MCF 10A (cell line): ENCODE results near the gene AIPL1. TPM values are rescaled to one million over a fixed set of nuclear protein-coding genes. Genes with fewer than 3 reads are reported as not detected.

ENCODE experiments used
- BruUV-seq: library from RNA; stranded (reverse); fragments of 400-500 nt; replicated peaks from 2 replicates; lab custom pipeline; 2021; lab: Mats Ljungman, UMichigan
- CTCF ChIA-PET: fragments of 300-600 bp; sonication (Branson Sonifier 250); formaldehyde crosslinking; extraction: SDS; loops from one replicate; lab custom pipeline; 2021; ENCODE audit warnings: antibody characterized with exemption, inconsistent platforms; lab: Yijun Ruan, JAX
- POLR2A ChIA-PET: fragments of 300-600, 350-650 bp; sonication (Branson Sonifier 250); formaldehyde crosslinking; extraction: SDS; loops from one replicate; lab custom pipeline; 2020; ENCODE audit warnings: antibody characterized with exemption, inconsistent platforms; lab: Yijun Ruan, JAX
- DNase-seq: peaks from one replicate; pipeline ENCODE4 v3.0.0-alpha.2; 2018; ENCODE audit not compliant: unreplicated experiment
- H3K27ac Mint-ChIP-seq: one replicate; pipeline ENCODE4 v1.8.0; 2022; ENCODE audit warnings: mild to moderate bottlenecking, low read depth, mixed read lengths; ENCODE audit not compliant: unreplicated experiment
- H3K27me3 Mint-ChIP-seq: one replicate; pipeline ENCODE4 v1.8.0; 2022; ENCODE audit warnings: mixed read lengths; ENCODE audit not compliant: insufficient read depth, unreplicated experiment
- H3K36me3 Mint-ChIP-seq: one replicate; pipeline ENCODE4 v1.8.0; 2022; ENCODE audit warnings: mild to moderate bottlenecking, moderate library complexity, mixed read lengths; ENCODE audit not compliant: insufficient read depth, unreplicated experiment
- H3K4me1 Mint-ChIP-seq: one replicate; pipeline ENCODE4 v1.8.0; 2022; ENCODE audit warnings: mixed read lengths; ENCODE audit not compliant: insufficient read depth, unreplicated experiment
- H3K4me3 Mint-ChIP-seq: one replicate; pipeline ENCODE4 v1.8.0; 2022; ENCODE audit warnings: mild to moderate bottlenecking, moderate library complexity, mixed read lengths; ENCODE audit not compliant: unreplicated experiment
- H3K9me3 Mint-ChIP-seq: one replicate; pipeline ENCODE4 v1.8.0; 2022; ENCODE audit warnings: mixed read lengths; ENCODE audit not compliant: unreplicated experiment
- CTCF ChIP-seq: fragments of 200-600 bp; IDR thresholded peaks from one replicate; pipeline ENCODE4 v1.8.0; 2022; ENCODE audit warnings: antibody characterized with exemption, mild to moderate bottlenecking; ENCODE audit not compliant: unreplicated experiment
- intact Hi-C: fragments of 100-400 bp; cut with micrococcal nuclease; formaldehyde crosslinking; loops from 2 replicates; pipeline ENCODE4 v1.14.1; 2022
- total RNA-seq: library from RNA; stranded (reverse); gene quantifications from 2 replicates; pipeline ENCODE4 v1.2.3, GENCODE V29; 2022

AIPL1 gene
- total RNA-seq, 1 experiment from 2014 or later: not detected

GRCh38 chr17:6380915-6381438 lies 53.9 kb downstream of the AIPL1 start:
- intact Hi-C loops: no loop called here
- Mint-ChIP-seq H3K4me3 (no peak overlapping the region), H3K27me3 (peaks cover 11% of the 10 kb centered on the region), H3K4me1 (peaks cover 6% of the 10 kb centered on the region), H3K9me3 (peaks cover 17% of the 10 kb centered on the region), H3K27ac (no peak overlapping the region), H3K36me3 (no peaks in the 10 kb centered on the region)
- no peak for TF ChIP-seq CTCF
- CTCF ChIA-PET: no interaction called here
- no peak for DNase-seq
- no TSS peak for BruUV-seq
- POLR2A ChIA-PET: interaction anchor here (1.5 kb wide), 1 partner anchor 15 kb away, joined by 12 read pairs; no protein-coding TSS in a partner anchor

- TF ChIP-seq CTCF: no peak
- no peak for DNase-seq
- Mint-ChIP-seq H3K27ac (no peak overlapping the region), H3K4me3 (no peak overlapping the region), H3K4me1 (peaks cover 19% of the 10 kb centered on the region), H3K36me3 (no peaks in the 10 kb centered on the region), H3K27me3 (peaks cover 11% of the 10 kb centered on the region), H3K9me3 (peaks cover 17% of the 10 kb centered on the region)
- intact Hi-C loops: no loop called here
- ChIA-PET CTCF (no interaction called here), POLR2A (interaction anchor here (0.6 kb wide), 1 partner anchor 35 kb away, joined by 3 read pairs; no protein-coding TSS in a partner anchor)
- no TSS peak for BruUV-seq
These were observed 57.0 kb downstream of the AIPL1 start for GRCh38 chr17:6377906-6378305.

- ChIA-PET POLR2A (interaction anchor here (0.6 kb wide), 2 partner anchors 13 to 145 kb away, joined by 3 read pairs; no protein-coding TSS in a partner anchor), CTCF (no interaction called here)
- peaks cover 11% of the 10 kb centered on the region for H3K27me3 Mint-ChIP-seq
- intact Hi-C loops: no loop called here
- H3K4me1 Mint-ChIP-seq: peaks cover 19% of the 10 kb centered on the region
- H3K36me3 Mint-ChIP-seq: no peaks in the 10 kb centered on the region
- BruUV-seq: no TSS peak
- no peak overlapping the region for H3K4me3 Mint-ChIP-seq
- no peak for TF ChIP-seq CTCF
- no peak for DNase-seq
- no peak overlapping the region for H3K27ac Mint-ChIP-seq
- peaks cover 17% of the 10 kb centered on the region for H3K9me3 Mint-ChIP-seq
These were observed 58.0 kb downstream of the AIPL1 start for GRCh38 chr17:6376931-6377361.

GRCh38 chr17:6374761-6375312 lies 60.1 kb downstream of the AIPL1 start:
- H3K4me3 Mint-ChIP-seq: no peak overlapping the region
- peaks cover 13% of the 10 kb centered on the region for H3K4me1 Mint-ChIP-seq
- no peak for TF ChIP-seq CTCF
- no peak overlapping the region for H3K27ac Mint-ChIP-seq
- ChIA-PET CTCF (interaction anchor here (1.2 kb wide), 1 partner anchor 603 kb away, joined by 3 read pairs; no protein-coding TSS in a partner anchor), POLR2A (no interaction called here)
- no TSS peak for BruUV-seq
- intact Hi-C loops: no loop called here
- H3K27me3 Mint-ChIP-seq: peaks cover 11% of the 10 kb centered on the region
- peak; percentile 63 for DNase-seq
- H3K9me3 Mint-ChIP-seq: peaks cover 17% of the 10 kb centered on the region
- H3K36me3 Mint-ChIP-seq: no peaks in the 10 kb centered on the region
